DND-41 (cell line): Measurements from ENCODE around the gene NISCH.

Experiments
- CTCF ChIP-seq: IDR thresholded peaks from 2 replicates; pipeline ENCODE4 v1.5.1; 2012; ENCODE audit warnings: borderline replicate concordance, low read length, moderate library complexity, mild to moderate bottlenecking; ENCODE audit not compliant: poor library complexity, severe bottlenecking; ENCODE audit errors: extremely low read depth
- EZH2 ChIP-seq: IDR thresholded peaks from 3 replicates; pipeline ENCODE4 v1.6.1; 2012; ENCODE audit warnings: borderline replicate concordance, low read depth, mild to moderate bottlenecking, moderate library complexity, low read length, inconsistent platforms; ENCODE audit not compliant: severe bottlenecking

GRCh38 chr3:52454250-52454937 lies 1.0 kb upstream of the NISCH start:
- no peak for TF ChIP-seq CTCF
- TF ChIP-seq EZH2, result no peak
